C4-2B (cell line): Measurements from ENCODE around the gene ADARB2.

Experiments used
- H3K27ac ChIP-seq: fragments of 450-650 bp; 2 replicates; pipeline ENCODE4 v1.5.1; 2017
- ZFX ChIP-seq: fragments of 450-650 bp; IDR thresholded peaks from 2 replicates; pipeline ENCODE4 v1.6.1; 2017
- TF ChIP-seq, protein P1 (sequence below): fragments of 450-650 bp; conservative IDR thresholded peaks from 2 replicates; pipeline ENCODE4 v1.5.1; 2017; ENCODE audit warnings: mild to moderate bottlenecking

Gene ADARB2

GRCh38 chr10:1203704-1204103, 533.6 kb downstream of the ADARB2 start:
- TF ChIP-seq, protein P1, sequence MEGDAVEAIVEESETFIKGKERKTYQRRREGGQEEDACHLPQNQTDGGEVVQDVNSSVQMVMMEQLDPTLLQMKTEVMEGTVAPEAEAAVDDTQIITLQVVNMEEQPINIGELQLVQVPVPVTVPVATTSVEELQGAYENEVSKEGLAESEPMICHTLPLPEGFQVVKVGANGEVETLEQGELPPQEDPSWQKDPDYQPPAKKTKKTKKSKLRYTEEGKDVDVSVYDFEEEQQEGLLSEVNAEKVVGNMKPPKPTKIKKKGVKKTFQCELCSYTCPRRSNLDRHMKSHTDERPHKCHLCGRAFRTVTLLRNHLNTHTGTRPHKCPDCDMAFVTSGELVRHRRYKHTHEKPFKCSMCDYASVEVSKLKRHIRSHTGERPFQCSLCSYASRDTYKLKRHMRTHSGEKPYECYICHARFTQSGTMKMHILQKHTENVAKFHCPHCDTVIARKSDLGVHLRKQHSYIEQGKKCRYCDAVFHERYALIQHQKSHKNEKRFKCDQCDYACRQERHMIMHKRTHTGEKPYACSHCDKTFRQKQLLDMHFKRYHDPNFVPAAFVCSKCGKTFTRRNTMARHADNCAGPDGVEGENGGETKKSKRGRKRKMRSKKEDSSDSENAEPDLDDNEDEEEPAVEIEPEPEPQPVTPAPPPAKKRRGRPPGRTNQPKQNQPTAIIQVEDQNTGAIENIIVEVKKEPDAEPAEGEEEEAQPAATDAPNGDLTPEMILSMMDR, result no peak
- no peak for TF ChIP-seq ZFX
- H3K27ac ChIP-seq, result no peak overlapping the region

GRCh38 chr10:1203216-1203615, 534.1 kb downstream of the ADARB2 start:
- no peak overlapping the region for H3K27ac ChIP-seq
- TF ChIP-seq, protein P1, result no peak
- TF ChIP-seq ZFX, result no peak

DNA sequence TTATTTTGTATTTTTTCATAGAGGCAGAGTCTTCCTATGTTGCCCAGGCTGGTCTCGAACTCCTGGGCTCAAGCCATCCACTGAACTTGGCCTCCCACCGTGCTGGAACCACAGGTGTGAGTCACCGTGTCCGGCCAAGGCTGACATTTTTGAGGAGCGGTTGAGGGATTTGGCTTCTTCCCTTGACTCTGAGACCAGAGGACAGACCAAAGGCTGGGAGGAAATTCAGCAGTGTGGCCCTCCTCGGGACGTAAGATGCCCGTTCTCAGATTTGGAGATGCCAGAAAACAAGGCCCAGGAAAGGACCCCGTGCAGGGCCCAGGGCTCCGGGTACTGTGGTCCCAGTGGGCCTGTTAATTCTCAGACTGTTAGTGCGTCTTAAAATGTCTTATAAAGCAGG, 535.0 kb downstream of the ADARB2 start:
- no peak for TF ChIP-seq ZFX
- TF ChIP-seq, protein P1, result no peak
- no peak overlapping the region for H3K27ac ChIP-seq

GRCh38 chr10:1200866-1201807, 536.2 kb downstream of the ADARB2 start:
- no peak overlapping the region for H3K27ac ChIP-seq

DNA sequence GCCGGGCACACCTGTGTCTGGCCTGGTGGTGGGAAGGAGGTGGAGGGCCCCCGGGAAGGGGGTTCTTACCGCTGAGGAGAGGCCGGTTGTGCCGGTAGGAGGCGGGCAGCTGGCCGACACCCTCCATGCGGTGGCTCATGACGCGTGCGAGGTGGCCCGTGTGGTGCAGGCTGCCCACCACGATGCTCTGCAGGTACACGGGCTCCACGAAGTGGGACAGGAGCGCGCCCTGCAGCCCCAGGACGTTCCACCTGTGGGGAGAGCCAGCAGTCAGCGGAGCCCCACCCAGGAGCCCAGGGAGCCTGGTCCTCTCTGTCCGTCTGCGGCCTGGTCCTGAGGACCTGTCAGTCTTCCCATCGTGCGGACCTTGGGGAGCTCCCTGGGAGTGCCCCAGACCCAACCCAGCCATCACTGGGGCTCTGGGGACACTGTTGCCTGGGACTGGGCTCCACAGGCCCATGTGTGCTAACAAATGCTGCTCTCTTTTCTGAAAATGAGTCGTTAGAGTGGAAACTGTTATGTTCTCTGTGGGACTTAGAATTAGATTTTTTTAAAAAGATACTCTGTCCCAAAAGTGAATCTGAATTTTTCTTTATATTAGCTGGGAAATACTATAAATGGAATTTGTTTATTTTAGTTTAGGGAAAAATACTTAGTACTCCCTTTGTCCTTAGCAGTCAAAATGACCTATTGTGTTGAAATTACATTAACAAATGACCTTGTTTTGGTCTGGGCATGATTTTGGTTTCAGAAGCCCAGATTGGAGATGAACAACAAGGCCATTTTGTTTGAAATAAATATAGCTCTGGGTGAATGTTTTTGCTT, 537.2 kb downstream of the ADARB2 start:
- TF ChIP-seq, protein P1, result no peak
- no peak for TF ChIP-seq ZFX
- no peak overlapping the region for H3K27ac ChIP-seq

More at GRCh38 chr10:1200866-1201807, 536.2 kb downstream of the ADARB2 start:
- TF ChIP-seq, protein P1, result no peak
- TF ChIP-seq ZFX, result no peak

- no peak overlapping the region for H3K27ac ChIP-seq
- TF ChIP-seq ZFX, result no peak
- TF ChIP-seq, protein P1, result no peak
Measured at GRCh38 chr10:1199345-1199673, 538.0 kb downstream of the ADARB2 start.
